ENCODE data around the gene EIF4G2. TPM values are rescaled to one million over a fixed set of nuclear protein-coding genes. Genes with fewer than 3 reads are reported as not detected.

Gene EIF4G2
- total RNA-seq, 1 experiment from 2014 or later = 2,422 TPM

DNA sequence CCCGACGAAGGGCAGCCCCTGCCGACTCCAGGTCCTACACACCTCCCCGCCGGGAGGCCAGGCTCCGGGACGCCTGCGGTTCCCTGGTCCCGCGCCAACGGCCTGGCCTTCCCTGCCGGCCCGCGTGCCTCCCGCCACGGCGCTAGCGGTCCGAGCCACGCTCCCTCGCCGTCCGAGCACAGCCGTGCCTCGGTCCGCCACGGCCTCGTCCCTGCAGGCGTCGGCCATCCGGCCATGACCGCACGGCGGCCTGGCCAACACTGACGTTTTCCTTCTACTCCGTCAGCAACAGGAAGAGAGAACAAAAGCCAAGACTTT lies 532 bp downstream of the EIF4G2 start:
- ChIA-PET CTCF (interaction anchor here (0.7 to 1.9 kb wide), 4 partner anchors 15 to 126 kb away, joined by 3 to 17 read pairs (median 7); partner anchors contain the start of gene ZBED5), POLR2A (interaction anchor here (0.7 to 2.3 kb wide), 10 partner anchors 9 to 194 kb away, joined by 3 to 32 read pairs (median 10); partner anchors contain the start of gene ZBED5)
- ATAC-seq (peak; percentile 3), DNase-seq (ENCODE audit: low read depth, low spot score) (no peak)
- TF ChIP-seq, protein P1, sequence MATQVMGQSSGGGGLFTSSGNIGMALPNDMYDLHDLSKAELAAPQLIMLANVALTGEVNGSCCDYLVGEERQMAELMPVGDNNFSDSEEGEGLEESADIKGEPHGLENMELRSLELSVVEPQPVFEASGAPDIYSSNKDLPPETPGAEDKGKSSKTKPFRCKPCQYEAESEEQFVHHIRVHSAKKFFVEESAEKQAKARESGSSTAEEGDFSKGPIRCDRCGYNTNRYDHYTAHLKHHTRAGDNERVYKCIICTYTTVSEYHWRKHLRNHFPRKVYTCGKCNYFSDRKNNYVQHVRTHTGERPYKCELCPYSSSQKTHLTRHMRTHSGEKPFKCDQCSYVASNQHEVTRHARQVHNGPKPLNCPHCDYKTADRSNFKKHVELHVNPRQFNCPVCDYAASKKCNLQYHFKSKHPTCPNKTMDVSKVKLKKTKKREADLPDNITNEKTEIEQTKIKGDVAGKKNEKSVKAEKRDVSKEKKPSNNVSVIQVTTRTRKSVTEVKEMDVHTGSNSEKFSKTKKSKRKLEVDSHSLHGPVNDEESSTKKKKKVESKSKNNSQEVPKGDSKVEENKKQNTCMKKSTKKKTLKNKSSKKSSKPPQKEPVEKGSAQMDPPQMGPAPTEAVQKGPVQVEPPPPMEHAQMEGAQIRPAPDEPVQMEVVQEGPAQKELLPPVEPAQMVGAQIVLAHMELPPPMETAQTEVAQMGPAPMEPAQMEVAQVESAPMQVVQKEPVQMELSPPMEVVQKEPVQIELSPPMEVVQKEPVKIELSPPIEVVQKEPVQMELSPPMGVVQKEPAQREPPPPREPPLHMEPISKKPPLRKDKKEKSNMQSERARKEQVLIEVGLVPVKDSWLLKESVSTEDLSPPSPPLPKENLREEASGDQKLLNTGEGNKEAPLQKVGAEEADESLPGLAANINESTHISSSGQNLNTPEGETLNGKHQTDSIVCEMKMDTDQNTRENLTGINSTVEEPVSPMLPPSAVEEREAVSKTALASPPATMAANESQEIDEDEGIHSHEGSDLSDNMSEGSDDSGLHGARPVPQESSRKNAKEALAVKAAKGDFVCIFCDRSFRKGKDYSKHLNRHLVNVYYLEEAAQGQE (IDR thresholded peaks at IDR 0.05; ENCODE audit: insufficient read depth in 1 of 2, low read depth in 2 of 2, low read length in 1 of 2) = peak in 1 of 2 experiments; percentile 38; a peak in 1 of 4 replicates
- TF ChIP-seq POLR2AphosphoS5 (IDR thresholded peaks at IDR 0.05; ENCODE audit: low read depth, low read length) = no peak
- intact Hi-C loops (cut with micrococcal nuclease; ENCODE audit: unreplicated experiment) = loop anchor here (5.0 kb wide), 2 partner anchors 49 to 119 kb away; partner anchors contain the start of gene ZBED5
- no peaks in the 10 kb centered on the region for H3K9me3 ChIP-seq (ENCODE audit: control insufficient read depth, insufficient read depth, low read depth, low read length)
- in situ Hi-C loops (cut with HindIII; ENCODE audit: low pct_unique_long_range_greater_than_20kb, low sequenced_read_pairs) = no loop called here
- H3K4me1 ChIP-seq (ENCODE audit: control insufficient read depth, insufficient read depth, low read length) = peaks cover 38% of the 10 kb centered on the region
- no peaks in the 10 kb centered on the region for H3K27me3 ChIP-seq (ENCODE audit: control insufficient read depth, insufficient read depth, low read length)
- peaks cover 45% of the 10 kb centered on the region for H3K36me3 ChIP-seq (ENCODE audit: control insufficient read depth, insufficient read depth, low read length)
- BruUV-seq (replicated peaks) = no TSS peak
- H3K4me3 ChIP-seq (ENCODE audit: low read depth in 2 of 2, low read length in 2 of 2) = peak overlapping the region; percentile 83 to 86
- peak overlapping the region; percentile 96 for H3K27ac ChIP-seq (ENCODE audit: low read length)

DNA sequence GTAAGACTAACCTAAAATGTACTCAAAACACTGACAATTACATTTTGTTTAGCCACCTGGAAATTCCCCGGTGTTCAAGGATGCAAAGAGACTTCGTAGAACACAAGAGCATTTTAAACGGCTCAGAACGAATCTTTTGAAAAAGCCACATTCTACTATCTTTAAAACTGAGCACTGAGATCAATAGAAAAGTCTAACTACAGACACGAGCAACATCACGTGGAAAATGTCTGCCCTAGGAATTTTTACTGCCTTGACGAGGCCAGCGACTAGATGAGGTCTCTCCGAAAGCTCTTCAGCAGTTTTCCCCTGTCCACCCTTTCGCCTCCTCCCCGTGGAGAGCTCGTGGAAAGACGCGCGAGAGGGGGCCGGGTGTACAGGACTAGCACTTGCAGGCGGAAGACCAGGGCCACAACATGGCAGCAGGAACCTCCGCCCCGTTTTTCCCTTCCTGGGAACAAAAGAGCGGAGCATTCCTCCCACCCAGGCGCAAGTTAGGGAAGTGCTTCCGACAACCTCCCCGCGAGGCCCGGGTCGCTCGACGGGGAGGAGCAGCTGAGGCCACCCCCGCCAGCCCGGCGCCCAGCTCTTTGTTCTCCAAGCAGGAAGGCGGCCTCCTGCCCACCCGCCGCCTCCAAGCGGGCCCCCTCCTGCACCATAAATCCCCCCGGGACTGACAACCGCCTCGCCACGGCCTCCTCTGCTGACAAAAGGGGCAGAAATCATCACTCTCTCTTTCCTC lies 1.1 kb downstream of the EIF4G2 start:
- Histone ChIP-seq H3K9me3 (ENCODE audit: control insufficient read depth, insufficient read depth, low read depth, low read length) (no peaks in the 10 kb centered on the region), H3K4me1 (ENCODE audit: control insufficient read depth, insufficient read depth, low read length) (peaks cover 43% of the 10 kb centered on the region), H3K27ac (ENCODE audit: low read length) (peak overlapping the region; percentile 96), H3K4me3 (ENCODE audit: low read depth in 2 of 2, low read length in 2 of 2) (peak overlapping the region; percentile 83 to 86), H3K27me3 (ENCODE audit: control insufficient read depth, insufficient read depth, low read length) (no peaks in the 10 kb centered on the region), H3K36me3 (ENCODE audit: control insufficient read depth, insufficient read depth, low read length) (peaks cover 50% of the 10 kb centered on the region)
- CTCF ChIA-PET = interaction anchor here (0.9 kb wide), 1 partner anchor 126 kb away, joined by 3 read pairs; no protein-coding TSS in a partner anchor
- in situ Hi-C loops (cut with HindIII; ENCODE audit: low pct_unique_long_range_greater_than_20kb, low sequenced_read_pairs) = no loop called here
- no TSS peak for BruUV-seq (replicated peaks)
- TF ChIP-seq, protein P1 (IDR thresholded peaks at IDR 0.05; ENCODE audit: insufficient read depth in 1 of 2, low read depth in 2 of 2, low read length in 1 of 2) = 0 out of 4 replicates have a peak, but pooled peaks of 1 of the 2 experiments have one; percentile 9
- TF ChIP-seq, protein P2, sequence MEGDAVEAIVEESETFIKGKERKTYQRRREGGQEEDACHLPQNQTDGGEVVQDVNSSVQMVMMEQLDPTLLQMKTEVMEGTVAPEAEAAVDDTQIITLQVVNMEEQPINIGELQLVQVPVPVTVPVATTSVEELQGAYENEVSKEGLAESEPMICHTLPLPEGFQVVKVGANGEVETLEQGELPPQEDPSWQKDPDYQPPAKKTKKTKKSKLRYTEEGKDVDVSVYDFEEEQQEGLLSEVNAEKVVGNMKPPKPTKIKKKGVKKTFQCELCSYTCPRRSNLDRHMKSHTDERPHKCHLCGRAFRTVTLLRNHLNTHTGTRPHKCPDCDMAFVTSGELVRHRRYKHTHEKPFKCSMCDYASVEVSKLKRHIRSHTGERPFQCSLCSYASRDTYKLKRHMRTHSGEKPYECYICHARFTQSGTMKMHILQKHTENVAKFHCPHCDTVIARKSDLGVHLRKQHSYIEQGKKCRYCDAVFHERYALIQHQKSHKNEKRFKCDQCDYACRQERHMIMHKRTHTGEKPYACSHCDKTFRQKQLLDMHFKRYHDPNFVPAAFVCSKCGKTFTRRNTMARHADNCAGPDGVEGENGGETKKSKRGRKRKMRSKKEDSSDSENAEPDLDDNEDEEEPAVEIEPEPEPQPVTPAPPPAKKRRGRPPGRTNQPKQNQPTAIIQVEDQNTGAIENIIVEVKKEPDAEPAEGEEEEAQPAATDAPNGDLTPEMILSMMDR (IDR thresholded peaks at IDR 0.05) = no peak
- TF ChIP-seq TCF7L2 (IDR thresholded peaks at IDR 0.05; ENCODE audit: low read depth, low read length) = no peak; the same call in none of the 2 replicates
- TF ChIP-seq SIN3A (IDR thresholded peaks at IDR 0.05; ENCODE audit: borderline replicate concordance, insufficient read depth, low read depth, low read length) = peak; percentile 62; the same call in 1 of the 2 replicates
- TF ChIP-seq POLR2AphosphoS5 (IDR thresholded peaks at IDR 0.05; ENCODE audit: low read depth, low read length) = peak; percentile 28; the same call in 1 of the 2 replicates
- DNase-seq (ENCODE audit: low read depth, low spot score) (no peak), ATAC-seq (peak; percentile 11)
- intact Hi-C loops (cut with micrococcal nuclease; ENCODE audit: unreplicated experiment) = loop anchor here (5.0 kb wide), 2 partner anchors 50 to 120 kb away; partner anchors contain the start of gene ZBED5
- POLR2A ChIA-PET = interaction anchor here (0.7 to 1.7 kb wide), 3 partner anchors 9 to 47 kb away, joined by 4 to 28 read pairs (median 8); no protein-coding TSS in a partner anchor

Measured in Panc1 (cell line).